ENCODE measurements around the gene MCOLN3. TPM values are rescaled to one million over a fixed set of nuclear protein-coding genes. Genes with fewer than 3 reads are reported as not detected.

MCOLN3 gene
- total and polyA plus RNA-seq, 9 of the 15 experiments (the other 6 are each of a cell fraction or from before 2014, with no cell fraction given) = 0.04 to 0.05 TPM; not detected in 7

- Histone ChIP-seq H2AFZ (ENCODE audit: low read depth, low read length) (no peak overlapping the region), H3K27me3 (ENCODE audit: control insufficient read depth in 2 of 2, insufficient read depth in 2 of 2, low read length in 2 of 2) (peaks cover 4 to 9% of the 10 kb centered on the region in 2 experiments; a peak in 4 of 5 replicates), H3K9ac (ENCODE audit: insufficient read depth in 1 of 2, low read depth in 2 of 2, low read length in 2 of 2) (no peak overlapping the region), H3K9me1 (ENCODE audit: control insufficient read depth, insufficient read depth, low read length) (no peaks in the 10 kb centered on the region), H3K27ac (ENCODE audit: extremely low read depth, low read depth, low read length) (no peak overlapping the region), H3K79me2 (ENCODE audit: control insufficient read depth, insufficient read depth, low read length) (no peaks in the 10 kb centered on the region), H4K20me1 (replicated peaks; ENCODE audit: control insufficient read depth, insufficient read depth, low read length) (no peaks in the 10 kb centered on the region), H3K36me3 (ENCODE audit: control insufficient read depth, insufficient read depth, low read length) (no peaks in the 10 kb centered on the region), H3K4me2 (ENCODE audit: insufficient read depth, low read length) (no peak overlapping the region), H3K4me1 (replicated peaks in 1 of 2; ENCODE audit: control insufficient read depth in 2 of 2, insufficient read depth in 2 of 2, low read length in 2 of 2) (no peaks in the 10 kb centered on the region), H3K4me3 (no peak overlapping the region), H3K9me3 (replicated peaks; ENCODE audit: control insufficient read depth, insufficient read depth, low read depth, low read length) (no peaks in the 10 kb centered on the region)
- intact Hi-C loops (cut with micrococcal nuclease) = loop anchor here (5.0 kb wide), 1 partner anchor 148 kb away; no protein-coding TSS in a partner anchor
- FAIRE-seq (no peak), DNase-seq (ENCODE audit: extremely low read depth in 1 of 4, low spot score in 3 of 4) (no peak), ATAC-seq (no peak)
- ChIA-PET POLR2A (interaction anchor here (0.6 kb wide), 1 partner anchor 62 kb away, joined by 3 read pairs; no protein-coding TSS in a partner anchor), CTCF (ENCODE audit: low intra/inter-chr PET ratio) (no interaction called here)
- no TSS peak for BruUV-seq (replicated peaks)
- TF ChIP-seq SMARCA5 (IDR thresholded peaks at IDR 0.05) (no peak), CREB5 (CRISPR knock-in tag; IDR thresholded peaks at IDR 0.05) (no peak), GABPA (tag; conservative IDR thresholded peaks at IDR 0.05; ENCODE audit: low read depth) (no peak), FOXA1 (IDR thresholded peaks at IDR 0.05; ENCODE audit: borderline replicate concordance) (no peak), DMBX1 (CRISPR knock-in tag; IDR thresholded peaks at IDR 0.05; ENCODE audit: borderline replicate concordance) (no peak), THAP12 (CRISPR knock-in tag; IDR thresholded peaks at IDR 0.05) (no peak), CEBPB (tag; IDR thresholded peaks at IDR 0.05) (no peak), ZNF695 (CRISPR knock-in tag; IDR thresholded peaks at IDR 0.05) (no peak), E2F4 (CRISPR knock-in tag; IDR thresholded peaks at IDR 0.05; ENCODE audit: low read depth) (no peak)
- in situ Hi-C loops (cut with MboI) = no loop called here
- 0% methylated on average over 1 of the region's 1 CpG for WGBS (ENCODE audit: insufficient coverage, low coverage, missing lambda C conversion rate)
These were observed 41.9 kb upstream of the MCOLN3 start for GRCh38 chr1:85090225-85090624.
